SK-N-SH treated with all-trans-retinoic acid at 6 μM for 48 hours (cell line): ENCODE measurements around the gene LARP4B.

Experiments used
- ARNTL ChIP-seq: fragments of 450-650 bp; formaldehyde crosslinking; IDR thresholded peaks from 2 replicates; pipeline ENCODE4 v1.5.0; 2020; ENCODE audit warnings: low read depth, mild to moderate bottlenecking, moderate library complexity, borderline replicate concordance
- CSDC2 ChIP-seq: fragments of 250-450 bp; sonication (Bioruptor Pico); IDR thresholded peaks from 2 replicates; pipeline ENCODE4 v1.5.0; 2020; ENCODE audit warnings: mild to moderate bottlenecking, moderate library complexity
- OSR1 ChIP-seq: fragments of 250-450 bp; sonication (Bioruptor Pico); IDR thresholded peaks from 2 replicates; pipeline ENCODE4 v1.8.0; 2022; ENCODE audit warnings: moderate library complexity, mild to moderate bottlenecking, inconsistent platforms
- RARB ChIP-seq: fragments of 250-450 bp; sonication (Bioruptor Pico); IDR thresholded peaks from 2 replicates; pipeline ENCODE4 v1.8.0; 2021; ENCODE audit warnings: mild to moderate bottlenecking, moderate library complexity
- TCF4 ChIP-seq: fragments of 250-450 bp; sonication (Bioruptor Pico); IDR thresholded peaks from 2 replicates; pipeline ENCODE4 v1.8.0; 2021; ENCODE audit warnings: mild to moderate bottlenecking, moderate library complexity, borderline replicate concordance
- TOX ChIP-seq: fragments of 250-450 bp; sonication (Bioruptor Pico); IDR thresholded peaks from 2 replicates; pipeline ENCODE4 v1.8.0; 2021; ENCODE audit warnings: mild to moderate bottlenecking, moderate library complexity, borderline replicate concordance
- ZFP3 ChIP-seq: fragments of 250-450 bp; sonication (Bioruptor Pico); IDR thresholded peaks from 2 replicates; pipeline ENCODE4 v1.5.0; 2020; ENCODE audit warnings: mild to moderate bottlenecking, moderate library complexity
- ZFP30 ChIP-seq: fragments of 450-650 bp; formaldehyde crosslinking; IDR thresholded peaks from 2 replicates; pipeline ENCODE4 v1.5.0; 2022; ENCODE audit warnings: mild to moderate bottlenecking, moderate library complexity
- ZNF565 ChIP-seq: fragments of 450-650 bp; formaldehyde crosslinking; conservative IDR thresholded peaks from 2 replicates; pipeline ENCODE4 v1.5.0; 2020; ENCODE audit warnings: low read depth, mild to moderate bottlenecking, moderate library complexity
- ZNF70 ChIP-seq: fragments of 450-650 bp; formaldehyde crosslinking; IDR thresholded peaks from 2 replicates; pipeline ENCODE4 v1.5.0; 2020; ENCODE audit warnings: mild to moderate bottlenecking, moderate library complexity
- ZNF8 ChIP-seq: fragments of 450-650 bp; formaldehyde crosslinking; IDR thresholded peaks from 2 replicates; pipeline ENCODE4 v1.5.0; 2020; ENCODE audit warnings: mild to moderate bottlenecking, moderate library complexity
- TF ChIP-seq, protein P1 (sequence below): fragments of 250-450 bp; sonication (Bioruptor Pico); IDR thresholded peaks from 2 replicates; pipeline ENCODE4 v1.5.1; 2020; ENCODE audit warnings: low read depth, mild to moderate bottlenecking, moderate library complexity
- TF ChIP-seq, protein P2 (sequence below): fragments of 250-450 bp; sonication (Bioruptor Pico); IDR thresholded peaks from 2 replicates; pipeline ENCODE4 v1.8.0; 2021; ENCODE audit warnings: low read depth, mild to moderate bottlenecking, moderate library complexity, borderline replicate concordance
- TF ChIP-seq, protein P3 (sequence below): fragments of 250-450 bp; sonication (Bioruptor Pico); IDR thresholded peaks from 2 replicates; pipeline ENCODE4 v1.8.0; 2020; ENCODE audit warnings: mild to moderate bottlenecking, moderate library complexity, borderline replicate concordance

DNA sequence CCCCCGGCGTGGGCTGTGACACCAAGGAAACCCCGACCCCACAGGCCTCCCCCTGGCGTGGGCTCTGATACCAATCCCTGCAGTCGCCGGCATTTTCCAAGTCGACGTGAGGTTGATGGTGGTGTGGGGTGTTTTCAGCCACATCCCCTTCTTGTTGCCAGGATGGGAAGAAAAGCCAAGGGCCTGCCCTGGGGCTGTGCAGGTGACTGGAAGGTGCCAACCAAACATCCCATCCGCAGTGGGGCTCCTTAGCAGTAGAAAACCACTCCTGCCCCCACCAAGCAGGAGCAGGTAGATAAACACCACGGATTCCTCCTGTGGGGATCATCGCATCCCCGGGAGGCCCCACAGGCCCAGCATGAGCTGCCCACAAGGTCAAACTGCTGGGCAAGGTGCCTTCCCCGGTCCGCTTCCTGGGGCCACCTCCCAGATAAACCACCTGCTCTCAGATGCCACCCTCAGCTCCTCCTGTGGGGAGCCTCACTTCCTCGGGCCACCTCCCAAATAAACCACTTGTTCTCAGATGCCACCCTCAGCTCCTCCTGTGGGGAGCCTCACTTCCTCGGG, 153.5 kb downstream of the LARP4B start:
- TF ChIP-seq, protein P1, sequence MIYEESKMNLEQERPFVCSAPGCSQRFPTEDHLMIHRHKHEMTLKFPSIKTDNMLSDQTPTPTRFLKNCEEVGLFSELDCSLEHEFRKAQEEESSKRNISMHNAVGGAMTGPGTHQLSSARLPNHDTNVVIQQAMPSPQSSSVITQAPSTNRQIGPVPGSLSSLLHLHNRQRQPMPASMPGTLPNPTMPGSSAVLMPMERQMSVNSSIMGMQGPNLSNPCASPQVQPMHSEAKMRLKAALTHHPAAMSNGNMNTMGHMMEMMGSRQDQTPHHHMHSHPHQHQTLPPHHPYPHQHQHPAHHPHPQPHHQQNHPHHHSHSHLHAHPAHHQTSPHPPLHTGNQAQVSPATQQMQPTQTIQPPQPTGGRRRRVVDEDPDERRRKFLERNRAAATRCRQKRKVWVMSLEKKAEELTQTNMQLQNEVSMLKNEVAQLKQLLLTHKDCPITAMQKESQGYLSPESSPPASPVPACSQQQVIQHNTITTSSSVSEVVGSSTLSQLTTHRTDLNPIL (CRISPR knock-in tag), result no peak
- TF ChIP-seq ZNF70 (CRISPR knock-in tag) (no peak), ZNF565 (CRISPR knock-in tag) (no peak), CSDC2 (CRISPR knock-in tag) (no peak), TOX (no peak), ZNF8 (CRISPR knock-in tag) (no peak), ARNTL (CRISPR knock-in tag) (no peak), RARB (CRISPR knock-in tag) (no peak), OSR1 (CRISPR knock-in tag) (no peak), TCF4 (CRISPR knock-in tag) (no peak), ZFP3 (CRISPR knock-in tag) (no peak), ZFP30 (no peak)
- TF ChIP-seq, protein P2, sequence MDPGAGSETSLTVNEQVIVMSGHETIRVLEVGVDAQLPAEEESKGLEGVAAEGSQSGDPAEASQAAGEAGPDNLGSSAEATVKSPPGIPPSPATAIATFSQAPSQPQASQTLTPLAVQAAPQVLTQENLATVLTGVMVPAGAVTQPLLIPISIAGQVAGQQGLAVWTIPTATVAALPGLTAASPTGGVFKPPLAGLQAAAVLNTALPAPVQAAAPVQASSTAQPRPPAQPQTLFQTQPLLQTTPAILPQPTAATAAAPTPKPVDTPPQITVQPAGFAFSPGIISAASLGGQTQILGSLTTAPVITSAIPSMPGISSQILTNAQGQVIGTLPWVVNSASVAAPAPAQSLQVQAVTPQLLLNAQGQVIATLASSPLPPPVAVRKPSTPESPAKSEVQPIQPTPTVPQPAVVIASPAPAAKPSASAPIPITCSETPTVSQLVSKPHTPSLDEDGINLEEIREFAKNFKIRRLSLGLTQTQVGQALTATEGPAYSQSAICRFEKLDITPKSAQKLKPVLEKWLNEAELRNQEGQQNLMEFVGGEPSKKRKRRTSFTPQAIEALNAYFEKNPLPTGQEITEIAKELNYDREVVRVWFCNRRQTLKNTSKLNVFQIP (CRISPR knock-in tag), result no peak
- TF ChIP-seq, protein P3, sequence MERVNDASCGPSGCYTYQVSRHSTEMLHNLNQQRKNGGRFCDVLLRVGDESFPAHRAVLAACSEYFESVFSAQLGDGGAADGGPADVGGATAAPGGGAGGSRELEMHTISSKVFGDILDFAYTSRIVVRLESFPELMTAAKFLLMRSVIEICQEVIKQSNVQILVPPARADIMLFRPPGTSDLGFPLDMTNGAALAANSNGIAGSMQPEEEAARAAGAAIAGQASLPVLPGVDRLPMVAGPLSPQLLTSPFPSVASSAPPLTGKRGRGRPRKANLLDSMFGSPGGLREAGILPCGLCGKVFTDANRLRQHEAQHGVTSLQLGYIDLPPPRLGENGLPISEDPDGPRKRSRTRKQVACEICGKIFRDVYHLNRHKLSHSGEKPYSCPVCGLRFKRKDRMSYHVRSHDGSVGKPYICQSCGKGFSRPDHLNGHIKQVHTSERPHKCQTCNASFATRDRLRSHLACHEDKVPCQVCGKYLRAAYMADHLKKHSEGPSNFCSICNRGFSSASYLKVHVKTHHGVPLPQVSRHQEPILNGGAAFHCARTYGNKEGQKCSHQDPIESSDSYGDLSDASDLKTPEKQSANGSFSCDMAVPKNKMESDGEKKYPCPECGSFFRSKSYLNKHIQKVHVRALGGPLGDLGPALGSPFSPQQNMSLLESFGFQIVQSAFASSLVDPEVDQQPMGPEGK (CRISPR knock-in tag), result no peak
